MG63 (cell line): ENCODE measurements around the gene POR. TPM values are rescaled to one million over a fixed set of nuclear protein-coding genes. Genes with fewer than 3 reads are reported as not detected.

Experiments
- DNase-seq: peaks from one replicate; pipeline ENCODE4 v3.0.0-alpha.2; 2020
- H3K27me3 ChIP-seq: fragments of 250-450 bp; sonication (Bioruptor Pico); 2 replicates; pipeline ENCODE4 v1.5.1; 2020; ENCODE audit warnings: mild to moderate bottlenecking, moderate library complexity
- H3K36me3 ChIP-seq: fragments of 250-450 bp; sonication (Bioruptor Pico); 2 replicates; pipeline ENCODE4 v1.5.1; 2020; ENCODE audit warnings: mild to moderate bottlenecking, moderate library complexity
- H3K4me3 ChIP-seq: fragments of 250-450 bp; sonication (Bioruptor Pico); 2 replicates; pipeline ENCODE4 v1.5.1; 2020; ENCODE audit warnings: mild to moderate bottlenecking, moderate library complexity
- H3K9me3 ChIP-seq: fragments of 250-450 bp; sonication (Bioruptor Pico); 2 replicates; pipeline ENCODE4 v1.5.1; 2020; ENCODE audit warnings: mild to moderate bottlenecking, moderate library complexity
- total RNA-seq: library from RNA; depleted of rRNA; stranded (reverse); fragments of >200 nt; shearing (Covaris generic); gene quantifications from 2 replicates; pipeline ENCODE4 v1.2.3, GENCODE V29; 2014; ENCODE audit warnings: low replicate concordance

POR gene
- total RNA-seq, 1 experiment from 2014 or later = 23.3 TPM

DNA sequence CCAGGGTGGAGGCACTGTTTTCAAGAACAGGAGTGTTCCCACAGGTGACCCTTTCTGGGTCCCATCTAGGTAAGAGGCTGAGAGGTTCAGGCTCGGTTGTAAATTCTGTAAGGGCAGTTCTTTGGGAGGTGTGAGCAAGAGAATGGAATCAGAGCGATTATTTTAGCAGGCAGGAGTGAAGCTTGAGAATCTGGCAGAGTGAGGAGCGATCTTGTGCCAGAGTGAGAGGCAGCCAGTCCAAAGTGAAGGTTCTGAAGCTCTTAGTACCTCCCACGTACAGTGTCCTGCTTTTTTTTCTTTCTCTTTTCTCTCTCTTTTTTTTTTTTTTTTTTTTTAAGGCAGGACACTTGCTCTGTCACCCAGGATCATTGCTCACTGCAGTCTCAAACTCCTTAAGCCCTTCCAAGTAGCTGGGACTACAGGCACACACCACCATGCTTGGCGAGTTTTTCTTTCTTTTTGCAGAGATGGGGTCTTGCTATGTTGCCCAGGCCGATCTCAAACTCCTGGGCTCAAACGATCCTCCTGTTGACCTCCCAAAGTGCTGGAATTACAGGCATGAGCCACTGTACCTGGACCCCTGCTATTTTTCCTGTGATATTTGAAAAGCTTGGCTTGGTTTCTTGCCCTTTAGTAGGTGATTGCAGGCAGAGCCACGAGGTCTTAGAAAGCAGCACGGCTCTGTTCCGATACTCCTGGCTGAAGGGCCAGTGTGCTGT is 10.9 kb downstream of the POR start:
- Histone ChIP-seq H3K4me3 (no peak overlapping the region), H3K27me3 (no peaks in the 10 kb centered on the region), H3K36me3 (no peaks in the 10 kb centered on the region), H3K9me3 (no peaks in the 10 kb centered on the region)
- DNase-seq = no peak

DNA sequence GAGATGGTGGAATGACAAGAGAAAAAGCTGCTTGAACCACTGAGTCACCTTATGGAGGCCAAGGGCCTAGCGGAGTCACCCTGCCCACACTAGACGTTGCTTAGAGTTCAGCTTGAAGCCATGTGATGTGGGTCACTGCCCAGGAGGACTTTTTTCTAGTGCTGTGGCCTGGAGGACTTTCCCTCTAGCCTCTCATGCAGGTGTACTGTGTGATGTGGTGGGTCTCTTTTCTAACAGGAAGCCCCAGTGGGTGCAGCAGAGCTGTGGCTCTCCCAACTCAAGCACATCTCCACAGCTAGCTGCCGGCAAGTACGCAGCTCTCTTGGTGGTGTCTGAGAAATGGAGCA is 13.6 kb downstream of the POR start:
- H3K9me3 ChIP-seq = no peaks in the 10 kb centered on the region
- no peak overlapping the region for H3K4me3 ChIP-seq
- no peaks in the 10 kb centered on the region for H3K27me3 ChIP-seq
- H3K36me3 ChIP-seq = no peaks in the 10 kb centered on the region
- DNase-seq = no peak

- no peak for DNase-seq
- Histone ChIP-seq H3K27me3 (no peaks in the 10 kb centered on the region), H3K9me3 (no peaks in the 10 kb centered on the region), H3K4me3 (no peak overlapping the region), H3K36me3 (no peaks in the 10 kb centered on the region)
Observed at GRCh38 chr7:75931680-75932079, 16.7 kb downstream of the POR start.

DNA sequence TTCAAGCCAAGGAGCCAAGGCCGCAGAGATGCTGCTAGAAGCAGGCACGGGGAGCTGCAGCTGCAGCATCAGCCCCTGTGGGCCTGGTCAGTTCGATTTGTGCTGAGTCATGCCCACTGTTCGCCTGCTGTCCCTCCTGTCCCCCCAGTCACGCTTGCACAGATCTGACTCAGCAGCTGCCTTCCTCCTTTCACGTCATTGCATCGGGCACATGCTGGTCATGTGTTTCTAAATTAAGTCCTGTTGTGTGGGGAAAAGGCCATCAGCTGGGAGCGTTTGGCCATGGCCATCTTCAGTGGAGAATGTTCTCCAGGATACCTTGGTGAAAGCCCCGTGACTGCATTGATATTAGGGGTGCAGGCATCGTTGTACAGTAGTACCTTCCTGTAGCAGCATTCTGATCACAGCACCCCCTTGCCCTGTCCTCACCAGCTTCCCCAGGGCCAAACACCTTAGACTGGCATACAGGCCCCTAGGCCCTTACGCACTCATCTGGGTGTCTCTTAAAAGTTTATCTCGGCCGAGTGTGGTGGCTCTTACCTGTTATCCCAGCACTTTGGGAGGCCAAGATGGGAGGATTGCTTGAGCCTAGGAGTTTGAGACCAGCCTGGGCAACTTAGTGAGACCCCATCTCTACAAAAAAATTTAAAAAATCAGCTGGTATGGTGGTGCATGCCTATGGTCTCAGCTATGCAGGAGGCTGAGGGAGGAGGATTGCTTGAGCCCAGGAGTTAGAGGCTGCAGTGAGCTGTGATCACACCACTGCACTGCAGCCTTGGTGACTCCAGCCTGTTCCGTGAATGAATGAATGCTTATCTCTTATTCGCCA is 23.2 kb downstream of the POR start:
- H3K36me3 ChIP-seq = no peaks in the 10 kb centered on the region
- H3K9me3 ChIP-seq = no peaks in the 10 kb centered on the region
- no peak for DNase-seq
- H3K4me3 ChIP-seq = no peak overlapping the region
- no peaks in the 10 kb centered on the region for H3K27me3 ChIP-seq

DNA sequence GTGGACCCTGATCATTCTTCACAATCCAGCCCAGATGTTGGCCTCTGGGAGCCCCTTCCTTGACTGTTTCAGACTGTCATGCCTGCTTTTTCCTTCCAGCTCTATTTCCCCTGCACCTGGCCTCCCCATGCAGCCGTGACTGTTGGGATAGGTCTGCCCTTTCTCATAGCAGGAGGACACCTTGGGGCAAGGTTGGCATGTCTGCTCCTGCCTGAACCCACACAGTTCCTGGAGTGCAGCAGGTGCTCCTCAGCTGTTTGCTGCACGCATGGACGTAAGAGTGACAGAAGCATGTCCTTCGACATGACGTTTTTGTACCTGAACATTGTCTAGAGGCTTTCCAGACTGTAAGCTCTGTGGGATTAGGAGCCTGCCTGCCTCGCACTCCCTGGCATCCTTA is 24.0 kb downstream of the POR start:
- Histone ChIP-seq H3K4me3 (no peak overlapping the region), H3K9me3 (no peaks in the 10 kb centered on the region), H3K36me3 (no peaks in the 10 kb centered on the region), H3K27me3 (no peaks in the 10 kb centered on the region)
- no peak for DNase-seq

- H3K27me3 ChIP-seq = no peaks in the 10 kb centered on the region
- no peaks in the 10 kb centered on the region for H3K36me3 ChIP-seq
- no peak overlapping the region for H3K4me3 ChIP-seq
- H3K9me3 ChIP-seq = no peaks in the 10 kb centered on the region
- DNase-seq = peak; percentile 25
Observed at GRCh38 chr7:75943864-75944263, 28.9 kb downstream of the POR start.

- no peaks in the 10 kb centered on the region for H3K9me3 ChIP-seq
- H3K4me3 ChIP-seq = no peak overlapping the region
- H3K27me3 ChIP-seq = no peaks in the 10 kb centered on the region
- DNase-seq = no peak
- no peaks in the 10 kb centered on the region for H3K36me3 ChIP-seq
Observed at GRCh38 chr7:75944507-75944906, 29.6 kb downstream of the POR start.

- H3K27me3 ChIP-seq = no peaks in the 10 kb centered on the region
- no peak overlapping the region for H3K4me3 ChIP-seq
- H3K36me3 ChIP-seq = no peaks in the 10 kb centered on the region
- H3K9me3 ChIP-seq = no peaks in the 10 kb centered on the region
- no peak for DNase-seq
Observed at GRCh38 chr7:75945297-75946168, 30.6 kb downstream of the POR start.

DNA sequence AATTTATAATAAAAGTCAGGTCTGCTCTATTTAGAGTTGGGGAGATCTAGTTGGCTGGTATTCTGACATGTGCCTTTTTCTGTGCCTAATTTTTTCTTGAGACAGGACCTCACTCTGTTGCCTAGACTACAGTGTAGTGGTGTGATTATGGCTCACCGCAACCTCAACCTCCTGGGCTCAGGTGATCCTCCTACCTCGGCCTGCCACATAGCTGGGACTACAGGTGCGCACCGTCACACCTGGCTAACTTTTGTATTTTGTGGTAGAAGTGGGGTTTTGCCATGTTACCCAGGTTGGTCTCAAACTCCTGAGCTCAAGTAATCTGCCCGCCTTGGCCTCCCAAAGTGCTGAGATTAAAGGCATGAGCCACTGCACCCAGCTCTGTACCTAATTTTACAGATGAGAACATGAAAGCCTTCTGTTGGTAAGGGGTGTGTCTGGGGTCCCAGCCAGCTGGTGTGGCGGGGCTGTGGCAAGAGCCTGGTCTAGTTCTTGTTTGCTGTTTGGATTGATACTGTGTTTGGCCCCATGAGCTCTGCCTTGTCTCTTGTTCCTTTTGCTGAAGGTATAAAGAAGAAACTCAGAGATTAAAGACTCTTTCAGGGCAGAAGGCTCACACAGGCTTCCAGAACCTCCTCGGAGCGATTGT is 31.4 kb downstream of the POR start:
- H3K9me3 ChIP-seq = no peaks in the 10 kb centered on the region
- no peaks in the 10 kb centered on the region for H3K27me3 ChIP-seq
- DNase-seq = no peak
- no peak overlapping the region for H3K4me3 ChIP-seq
- no peaks in the 10 kb centered on the region for H3K36me3 ChIP-seq

DNA sequence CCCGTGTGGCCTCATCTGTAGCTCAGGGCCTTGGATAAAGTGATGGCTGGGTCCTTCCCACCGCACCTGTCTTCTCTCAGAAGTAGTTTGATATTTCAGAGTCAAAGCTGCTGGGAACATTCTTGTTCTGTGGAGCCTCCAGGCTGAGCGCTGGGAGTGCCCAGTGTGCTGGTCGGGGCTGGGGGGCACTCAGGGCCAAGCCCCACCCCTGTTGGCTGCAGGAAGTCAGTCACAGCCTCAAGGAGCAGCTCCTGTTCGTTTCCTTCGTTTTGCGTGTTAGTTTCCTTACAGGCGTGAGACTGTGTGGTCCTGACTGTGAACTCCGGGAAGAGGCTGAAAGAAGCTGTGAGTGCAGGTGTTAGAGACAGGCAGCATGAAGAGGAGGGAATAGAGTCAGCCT is 33.2 kb downstream of the POR start:
- Histone ChIP-seq H3K4me3 (no peak overlapping the region), H3K9me3 (no peaks in the 10 kb centered on the region), H3K27me3 (no peaks in the 10 kb centered on the region), H3K36me3 (no peaks in the 10 kb centered on the region)
- DNase-seq = no peak

GRCh38 chr7:75950111-75950681 is 35.2 kb downstream of the POR start:
- Histone ChIP-seq H3K27me3 (no peaks in the 10 kb centered on the region), H3K9me3 (no peaks in the 10 kb centered on the region), H3K4me3 (no peak overlapping the region), H3K36me3 (no peaks in the 10 kb centered on the region)
- DNase-seq = no peak

GRCh38 chr7:75951506-75951905 is 36.6 kb downstream of the POR start:
- no peaks in the 10 kb centered on the region; the same call in 1 of the 2 replicates for H3K36me3 ChIP-seq
- H3K27me3 ChIP-seq = no peaks in the 10 kb centered on the region
- H3K9me3 ChIP-seq = no peaks in the 10 kb centered on the region
- no peak for DNase-seq
- no peak overlapping the region for H3K4me3 ChIP-seq

DNA sequence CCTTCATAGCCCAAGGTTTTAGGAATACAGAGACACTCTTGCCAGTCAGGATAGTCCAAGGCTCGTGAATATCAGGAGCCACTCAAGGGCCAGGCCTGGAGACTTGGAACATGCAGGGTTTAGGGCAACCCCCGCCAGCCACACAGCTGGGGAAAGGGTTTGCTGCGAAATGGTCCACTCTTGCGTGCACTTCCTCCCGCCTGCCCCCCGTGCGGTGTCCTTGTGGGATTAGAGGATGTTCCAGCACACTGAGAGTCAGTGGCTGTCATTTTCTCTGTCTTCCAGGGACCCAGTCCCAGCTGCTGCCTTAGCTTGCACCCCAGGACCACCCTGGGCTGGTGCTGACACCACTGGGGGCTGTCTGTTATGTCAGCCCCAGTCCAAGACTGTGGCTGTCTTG is 38.5 kb downstream of the POR start:
- Histone ChIP-seq H3K27me3 (no peaks in the 10 kb centered on the region), H3K4me3 (no peak overlapping the region), H3K36me3 (no peaks in the 10 kb centered on the region; the same call in 1 of the 2 replicates), H3K9me3 (no peaks in the 10 kb centered on the region)
- DNase-seq = no peak

DNA sequence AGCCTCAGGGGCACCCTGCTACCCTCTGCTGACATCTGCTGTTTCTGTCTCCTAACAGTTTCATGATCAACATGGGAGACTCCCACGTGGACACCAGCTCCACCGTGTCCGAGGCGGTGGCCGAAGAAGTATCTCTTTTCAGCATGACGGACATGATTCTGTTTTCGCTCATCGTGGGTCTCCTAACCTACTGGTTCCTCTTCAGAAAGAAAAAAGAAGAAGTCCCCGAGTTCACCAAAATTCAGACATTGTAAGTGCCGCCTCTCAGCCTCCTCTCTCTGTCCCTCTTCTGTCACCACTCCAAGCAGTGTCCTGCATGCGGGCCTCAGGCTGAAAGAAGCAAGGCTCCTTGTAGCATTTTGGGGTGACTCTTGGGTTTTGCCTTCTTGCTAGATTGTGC is 39.0 kb downstream of the POR start:
- Histone ChIP-seq H3K4me3 (no peak overlapping the region), H3K9me3 (no peaks in the 10 kb centered on the region), H3K36me3 (no peaks in the 10 kb centered on the region; the same call in 1 of the 2 replicates), H3K27me3 (no peaks in the 10 kb centered on the region)
- no peak for DNase-seq

DNA sequence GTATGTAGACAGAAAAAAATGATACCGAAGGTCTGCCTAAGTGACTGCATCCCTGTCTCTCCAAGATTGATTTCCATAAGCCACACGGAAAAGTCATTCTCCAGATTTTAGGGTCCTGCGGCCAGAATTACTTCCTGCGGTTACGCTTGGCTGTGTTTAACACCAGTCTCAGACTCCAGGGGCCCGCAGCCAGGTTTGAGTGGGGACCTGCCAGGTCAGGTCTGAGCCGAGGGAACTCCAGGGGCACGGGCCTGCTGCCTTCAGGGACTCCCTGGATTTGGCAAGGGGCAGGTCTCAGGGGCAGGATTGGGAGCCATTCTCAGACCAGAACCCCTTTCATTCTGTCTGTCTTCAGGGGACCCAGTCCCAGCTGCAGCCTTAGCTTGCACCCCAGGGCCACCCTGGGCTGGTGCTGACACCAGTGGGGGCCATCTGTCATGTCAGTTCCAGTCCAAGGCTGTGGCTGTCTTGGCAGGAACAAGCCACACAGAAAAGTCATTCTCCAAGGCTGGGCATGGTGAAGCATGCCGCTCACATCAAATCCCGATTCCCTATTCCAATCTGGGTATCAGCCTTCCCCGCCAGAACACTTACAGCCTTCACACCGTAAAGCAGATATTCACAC is 40.5 kb downstream of the POR start:
- Histone ChIP-seq H3K9me3 (no peaks in the 10 kb centered on the region), H3K4me3 (no peak overlapping the region), H3K27me3 (no peaks in the 10 kb centered on the region), H3K36me3 (no peaks in the 10 kb centered on the region; the same call in 1 of the 2 replicates)
- DNase-seq = no peak
